Measurements from ENCODE around the gene ITPR2.
"Not testable (repeated sequence)": the region's sequence is repeated elsewhere in the genome, so short reads cannot be mapped to it uniquely, and the experiment has no call there.

ITPR2 gene

DNA sequence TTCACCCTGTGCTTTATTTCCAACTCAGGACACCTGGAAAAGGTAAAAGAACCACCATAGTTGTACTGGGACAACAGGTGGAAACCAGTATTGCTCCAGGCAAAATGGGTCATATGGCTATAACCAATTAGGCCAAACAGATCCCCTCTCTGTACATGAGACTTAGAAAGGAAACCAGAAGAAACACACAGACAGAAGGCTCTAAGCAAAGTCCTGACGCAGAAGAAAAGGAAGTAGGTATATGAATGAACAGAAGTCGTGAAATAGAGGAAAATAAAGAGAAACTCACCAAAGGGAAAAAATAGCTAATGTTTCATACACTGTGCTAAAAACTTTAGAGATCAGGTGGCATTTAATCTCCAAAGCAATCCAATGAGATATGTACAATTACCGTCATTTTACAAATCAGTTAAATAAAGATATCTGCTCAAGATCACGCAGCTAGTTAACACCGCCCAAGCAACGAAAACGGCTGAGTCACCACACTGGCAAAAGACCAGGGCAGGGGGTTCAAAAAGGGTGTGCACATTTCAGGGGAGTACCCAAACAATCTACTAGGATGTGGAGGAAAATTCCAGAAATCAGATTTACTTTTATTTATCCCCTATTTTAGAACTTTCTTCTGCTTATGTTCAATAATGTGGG, 82.3 kb downstream of the ITPR2 start:
- peak; percentile 53 for DNase-seq

GRCh38 chr12:26749781-26750180, 83.2 kb downstream of the ITPR2 start:
- no peak for DNase-seq

DNA sequence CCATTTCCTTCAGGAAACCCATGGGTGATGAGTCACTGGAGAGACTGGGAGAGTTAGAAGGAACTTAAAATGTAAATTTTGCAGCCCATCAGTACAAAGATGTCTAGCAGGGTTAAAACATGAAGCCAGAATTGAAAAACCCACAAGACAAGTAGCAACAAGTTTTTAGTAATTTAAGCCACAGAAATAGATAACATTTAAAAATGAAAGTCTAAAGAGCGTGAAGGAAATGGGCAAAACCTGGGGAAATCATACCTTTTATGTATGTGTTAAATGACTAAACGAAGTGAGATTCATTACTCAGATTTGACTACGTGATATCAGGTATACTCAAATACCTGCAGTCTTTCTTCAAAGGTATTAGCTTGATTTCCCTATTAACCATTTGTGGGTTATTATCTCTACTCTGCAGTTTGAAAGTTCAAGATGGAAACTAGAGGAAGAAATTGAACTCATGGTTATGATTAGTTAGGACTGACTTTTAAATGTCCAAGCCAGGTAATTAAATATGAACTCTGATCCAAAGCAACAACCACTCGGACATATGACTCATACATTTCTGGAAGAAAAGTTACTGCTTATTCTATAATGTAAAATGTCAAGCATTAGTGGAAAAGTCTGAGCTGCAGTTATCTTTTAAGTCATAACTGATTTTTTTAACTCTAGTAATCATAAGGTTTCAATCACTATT, 84.1 kb downstream of the ITPR2 start:
- peak; percentile 39 for DNase-seq

DNA sequence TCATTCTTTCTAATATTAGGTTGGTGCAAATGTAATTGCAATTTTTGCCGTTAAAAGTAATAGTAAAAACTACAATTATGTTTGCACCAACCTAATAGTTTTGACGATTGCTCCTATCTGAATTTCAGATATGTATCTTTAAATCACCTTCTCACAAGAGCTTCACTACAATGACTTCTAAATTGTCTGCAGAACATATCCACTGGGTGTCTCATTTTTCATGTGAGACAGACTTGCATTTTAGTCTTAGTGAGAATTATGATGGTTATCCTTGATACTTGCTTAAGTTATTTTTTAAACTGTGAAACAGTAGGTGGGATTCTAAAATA, 84.6 kb downstream of the ITPR2 start:
- no peak for DNase-seq

DNA sequence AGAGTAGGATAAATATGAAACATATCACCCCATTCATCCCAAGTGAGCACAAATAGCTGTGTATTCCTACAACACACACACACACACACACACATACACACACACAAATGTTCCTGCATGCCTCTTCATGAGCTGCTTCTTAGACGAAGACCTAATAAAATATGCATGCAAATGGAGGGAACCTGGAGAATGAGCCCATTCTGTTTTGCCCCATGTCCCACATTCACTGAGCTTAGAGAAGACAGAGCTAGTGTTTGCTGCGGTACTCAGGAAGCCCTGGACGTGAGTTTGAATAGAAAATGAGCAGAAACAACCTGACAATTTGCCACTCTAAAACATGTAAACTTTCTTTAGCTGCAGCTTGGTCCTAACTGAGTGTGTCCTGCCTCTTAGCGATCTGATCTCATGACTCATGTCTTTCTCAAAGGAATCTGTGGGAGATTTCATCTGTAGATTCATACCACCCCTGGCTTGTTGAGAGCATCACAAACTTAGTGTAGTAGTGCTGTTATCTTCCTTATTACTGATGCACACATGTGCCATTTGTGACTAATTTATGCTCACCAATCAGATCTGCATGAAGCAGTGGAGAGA, 86.8 kb downstream of the ITPR2 start:
- DNase-seq, result peak; percentile 58

GRCh38 chr12:26744697-26745440, 88.1 kb downstream of the ITPR2 start:
- DNase-seq, result no peak

DNA sequence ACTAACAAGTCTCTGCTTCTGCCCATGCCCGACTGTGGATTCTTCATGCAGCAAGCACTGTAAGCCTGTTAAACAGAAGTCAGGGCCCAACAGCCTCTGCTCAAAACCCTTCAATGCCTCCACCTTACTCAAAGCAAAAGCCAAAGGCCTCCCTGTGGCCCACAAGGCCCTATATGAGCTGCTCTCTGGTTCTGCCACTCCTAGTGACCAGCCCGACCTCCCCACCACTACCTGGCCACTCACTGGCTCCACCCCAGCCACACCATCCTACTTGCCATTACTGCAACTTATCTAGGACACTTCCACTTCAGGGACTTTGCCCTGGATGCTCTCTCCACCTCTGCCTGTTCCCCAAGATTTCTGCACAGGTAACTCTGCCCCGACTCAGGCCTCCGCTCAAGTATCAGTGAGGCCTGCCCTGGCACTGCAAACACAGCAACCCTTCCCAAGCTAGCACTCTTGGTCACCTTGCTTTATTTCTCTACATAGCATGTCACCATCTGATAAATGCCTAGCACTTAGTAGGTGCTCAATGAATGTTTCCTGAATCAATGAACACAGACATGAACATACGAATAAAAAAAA, 88.9 kb downstream of the ITPR2 start:
- no peak for DNase-seq

- DNase-seq, result peak; percentile 33
Measured at GRCh38 chr12:26741584-26742227, 91.3 kb downstream of the ITPR2 start.

DNA sequence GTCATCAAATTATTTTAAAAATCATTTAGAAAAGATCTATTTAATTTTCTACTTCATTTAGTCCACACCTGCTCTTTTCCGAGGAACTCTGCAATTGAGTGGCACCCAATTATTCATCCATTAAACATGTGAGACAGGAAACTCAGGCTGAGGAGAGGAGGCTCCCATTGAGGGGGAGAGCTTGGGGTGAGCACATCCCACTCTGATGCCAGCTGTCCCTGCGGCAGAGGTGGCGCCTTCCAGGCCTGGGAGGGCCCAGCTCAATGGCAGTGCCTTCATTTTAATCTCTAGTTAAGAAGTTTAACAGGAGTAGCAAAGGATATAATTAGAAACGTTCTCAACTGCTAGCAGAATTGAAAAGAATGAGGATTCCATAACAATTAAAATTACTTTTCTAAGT, 92.0 kb downstream of the ITPR2 start:
- no peak for DNase-seq

GRCh38 chr12:26740348-26740747, 92.6 kb downstream of the ITPR2 start:
- no peak for DNase-seq

- no peak for DNase-seq
Measured at GRCh38 chr12:26737487-26738030, 95.4 kb downstream of the ITPR2 start.

DNA sequence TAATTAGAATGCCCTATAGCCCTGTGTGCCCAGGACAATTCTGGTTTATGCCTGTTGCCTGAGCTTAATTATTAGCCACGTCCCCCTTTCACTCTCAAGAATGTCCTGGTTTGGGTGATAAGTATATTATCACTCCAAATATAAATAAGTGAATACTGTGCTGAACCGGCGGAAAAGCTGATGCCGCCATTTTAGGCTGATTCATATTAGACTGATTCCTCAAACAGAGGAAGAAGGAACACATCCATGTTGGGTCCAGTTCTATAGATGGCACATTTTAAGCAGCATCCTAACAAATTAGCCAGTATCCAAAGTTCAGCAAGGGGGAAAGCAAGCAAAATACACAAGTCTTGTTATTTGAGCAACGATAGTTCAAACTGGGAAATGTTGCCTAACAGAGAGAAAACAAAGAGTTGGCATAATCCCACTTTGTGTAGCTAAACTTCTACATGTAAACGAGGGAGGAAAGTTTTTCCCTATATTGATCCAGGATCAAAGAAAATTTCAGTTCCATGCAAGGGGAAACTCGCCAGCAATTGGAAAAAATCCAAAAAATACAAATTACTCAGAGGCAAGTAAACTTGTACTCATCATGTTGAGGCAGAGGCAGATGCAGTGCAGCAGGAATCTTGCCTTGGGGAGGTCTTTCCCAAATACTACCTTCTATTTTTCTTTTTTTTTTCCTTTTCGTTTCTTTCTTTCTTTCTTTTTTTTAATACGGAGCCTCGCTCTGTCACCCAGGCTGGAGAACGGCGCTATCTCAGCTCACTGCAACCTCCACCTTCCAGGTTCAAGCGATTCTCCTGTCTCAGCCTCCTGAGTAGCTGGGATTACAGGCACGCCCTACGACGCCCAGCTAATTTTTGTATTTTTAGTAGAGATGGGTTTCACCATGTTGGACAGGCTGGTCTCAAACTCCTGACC, 96.2 kb downstream of the ITPR2 start:
- no peak for DNase-seq

- DNase-seq, result no peak
Measured at GRCh38 chr12:26735249-26735639, 97.8 kb downstream of the ITPR2 start.

GRCh38 chr12:26734510-26735248, 98.3 kb downstream of the ITPR2 start:
- peak; percentile 44 for DNase-seq

- peak; percentile 81 for DNase-seq
Measured at GRCh38 chr12:26732005-26732908, 100.7 kb downstream of the ITPR2 start.

GRCh38 chr12:26730481-26731350, 102.3 kb downstream of the ITPR2 start:
- DNase-seq, result no peak

DNA sequence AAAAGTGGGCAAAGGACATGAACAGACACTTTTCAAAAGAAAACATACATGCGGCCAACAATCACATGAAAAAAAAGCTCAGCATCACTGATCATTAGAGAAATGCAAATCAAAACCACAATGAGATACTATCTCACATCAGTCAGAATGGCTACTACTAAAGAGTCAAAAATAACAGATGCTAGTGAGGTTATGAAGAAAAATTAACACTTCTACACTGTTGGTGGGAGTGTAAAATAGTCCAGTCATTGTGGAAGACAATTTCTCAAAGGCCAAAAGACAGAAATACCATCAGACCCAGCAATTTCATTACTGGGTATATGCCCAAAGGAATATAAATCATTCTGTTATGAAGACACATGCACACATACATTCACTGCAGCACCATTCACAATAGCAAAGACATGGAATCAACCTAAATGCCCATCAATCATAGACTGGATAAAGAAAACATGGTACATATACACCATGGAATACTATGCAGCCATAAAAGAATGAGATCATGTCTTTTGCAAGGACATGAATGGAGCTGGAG, 103.8 kb downstream of the ITPR2 start:
- DNase-seq, result not testable (repeated sequence)
